Activated CD4-positive, alpha-beta T cell treated with anti-CD3 and anti-CD28 coated beads for 48 hours (primary cell): ENCODE results near the gene TMEM51.

Experiments
- DNase-seq: peaks from one replicate; pipeline ENCODE4 v3.0.0-alpha.2; 2020

Gene TMEM51

DNA sequence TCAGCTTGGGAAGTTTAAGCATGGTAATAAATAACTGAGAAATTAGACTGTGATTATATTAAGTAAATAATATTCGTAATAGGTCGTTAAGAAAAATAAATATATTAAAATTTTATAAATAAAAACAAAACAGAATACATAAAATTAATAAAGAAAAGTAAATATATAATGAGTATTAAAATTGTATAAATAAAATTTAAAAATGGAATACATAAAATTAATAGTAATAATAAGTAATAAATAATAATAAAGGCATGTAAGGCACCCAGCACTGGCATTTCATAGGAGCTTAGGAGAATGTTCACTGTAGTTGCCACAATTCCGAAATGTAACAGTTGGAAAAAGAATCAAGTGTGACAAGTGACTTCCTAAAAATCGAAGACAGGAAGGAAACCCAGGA is 47.7 kb downstream of the TMEM51 start:
- no peak for DNase-seq

DNA sequence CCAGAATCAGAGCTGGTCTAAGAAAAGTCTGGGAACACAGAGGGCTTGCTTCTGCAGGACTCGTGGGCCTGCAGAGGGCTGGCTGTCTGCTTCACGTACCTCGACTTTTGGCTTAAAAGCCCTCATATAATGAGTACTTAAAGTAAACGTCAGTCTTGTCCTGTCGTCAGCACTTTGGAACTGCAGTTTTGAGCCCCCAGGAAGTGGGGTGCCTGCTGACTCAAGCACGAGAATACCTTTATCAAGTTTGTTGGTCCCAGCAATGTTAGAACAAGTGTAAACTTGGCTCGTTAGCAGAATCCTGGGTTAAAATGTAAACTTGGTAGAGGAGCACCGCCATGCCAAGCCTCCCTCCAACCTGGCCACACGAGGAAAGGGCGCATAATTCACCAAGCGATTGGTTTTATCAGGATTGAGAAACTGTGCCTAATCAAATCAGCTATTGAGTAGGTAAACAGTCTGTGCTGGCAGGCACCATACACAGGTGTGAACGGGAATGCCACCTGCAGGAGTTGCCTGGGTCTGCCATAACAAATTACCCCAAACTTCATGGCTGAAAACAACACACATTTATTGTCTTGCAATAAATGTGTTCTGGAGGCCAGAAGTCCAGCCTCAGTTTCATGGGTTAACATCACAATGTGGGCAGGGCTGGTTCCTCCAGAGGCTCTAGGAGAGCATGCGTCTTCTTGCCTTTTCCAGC is 48.5 kb downstream of the TMEM51 start:
- no peak for DNase-seq

DNA sequence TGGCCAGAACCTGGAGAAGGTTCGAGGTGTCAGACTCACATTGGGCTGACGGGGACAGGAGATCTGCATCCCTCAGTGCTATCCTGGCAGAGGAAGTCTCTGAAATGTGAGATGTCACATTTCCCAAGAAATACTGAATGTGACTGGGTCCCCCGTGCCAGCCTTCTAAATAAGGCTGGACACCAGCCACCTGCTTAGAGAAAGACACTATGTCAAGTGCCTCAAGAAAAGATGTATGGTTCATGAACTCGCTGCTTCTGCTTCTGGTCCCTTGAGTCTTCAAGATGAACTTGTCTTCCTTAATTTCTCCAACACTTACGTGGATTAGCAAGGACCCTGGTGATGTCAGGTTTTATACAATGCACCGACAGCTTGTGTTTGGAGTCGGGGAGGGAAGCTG is 51.4 kb downstream of the TMEM51 start:
- no peak for DNase-seq

DNA sequence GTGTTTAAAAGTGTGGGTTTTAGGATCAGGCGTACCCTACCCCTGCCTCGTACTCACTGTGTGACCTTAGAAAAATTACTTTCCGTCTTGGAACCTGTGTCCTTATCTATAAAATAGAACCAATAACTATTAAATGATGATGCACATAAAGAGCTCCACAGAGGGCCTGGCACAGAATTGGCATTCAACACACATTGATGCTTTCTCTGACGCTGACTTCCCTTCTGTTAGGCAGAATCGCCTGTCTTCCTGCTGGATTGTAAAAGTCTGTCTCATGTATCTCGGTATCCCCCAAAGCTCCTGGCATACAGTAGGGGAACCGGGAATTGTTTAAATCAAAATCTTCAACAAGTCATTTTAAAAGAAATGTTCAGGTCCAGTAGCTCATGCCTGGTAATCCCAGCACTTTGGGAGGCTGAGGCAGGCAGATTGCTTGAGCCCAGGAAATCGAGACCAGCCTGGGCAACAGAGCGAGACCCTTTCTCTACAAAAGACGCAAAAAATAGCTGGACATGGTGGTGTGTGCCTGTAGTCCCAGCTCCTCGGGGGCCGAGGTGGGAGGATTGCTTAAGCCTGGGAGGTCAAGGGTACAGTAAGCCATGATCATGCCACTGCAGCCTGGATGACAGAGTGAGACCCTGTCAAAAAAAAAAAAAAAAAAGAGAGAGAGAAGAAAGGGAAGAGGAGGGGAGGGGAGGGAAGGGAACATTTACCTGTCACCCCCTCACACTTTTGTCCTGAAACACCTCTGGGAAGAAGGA is 52.2 kb downstream of the TMEM51 start:
- DNase-seq = no peak

DNA sequence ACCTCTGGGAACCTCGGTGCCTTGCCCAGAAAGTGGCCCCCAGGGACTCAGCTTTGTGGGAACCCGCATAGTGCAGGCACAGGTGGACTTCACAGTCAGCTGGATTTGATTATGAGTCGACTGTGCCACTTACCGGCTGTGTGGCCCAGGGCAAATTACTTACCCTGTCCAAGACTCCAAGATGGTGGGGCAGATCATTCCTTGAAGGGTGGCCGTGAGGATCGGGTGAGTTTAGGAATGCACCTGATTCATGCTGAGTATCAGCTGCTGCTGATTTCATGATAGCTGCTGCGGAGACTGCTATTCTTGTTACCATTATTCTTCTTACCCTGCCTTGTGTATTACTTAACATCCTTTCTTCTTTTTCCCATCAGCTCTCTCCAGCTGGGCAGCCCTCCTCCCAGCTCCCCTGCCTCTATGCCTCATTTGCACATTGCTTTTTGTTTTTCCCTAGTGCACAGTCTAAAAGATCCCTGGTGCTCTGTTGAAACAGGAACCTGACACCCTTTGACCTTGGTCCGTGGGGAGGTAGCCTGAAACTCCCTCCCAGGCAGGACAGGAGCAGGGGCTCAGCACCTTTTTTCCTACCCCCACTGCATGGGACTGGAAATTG is 53.0 kb downstream of the TMEM51 start:
- no peak for DNase-seq

DNA sequence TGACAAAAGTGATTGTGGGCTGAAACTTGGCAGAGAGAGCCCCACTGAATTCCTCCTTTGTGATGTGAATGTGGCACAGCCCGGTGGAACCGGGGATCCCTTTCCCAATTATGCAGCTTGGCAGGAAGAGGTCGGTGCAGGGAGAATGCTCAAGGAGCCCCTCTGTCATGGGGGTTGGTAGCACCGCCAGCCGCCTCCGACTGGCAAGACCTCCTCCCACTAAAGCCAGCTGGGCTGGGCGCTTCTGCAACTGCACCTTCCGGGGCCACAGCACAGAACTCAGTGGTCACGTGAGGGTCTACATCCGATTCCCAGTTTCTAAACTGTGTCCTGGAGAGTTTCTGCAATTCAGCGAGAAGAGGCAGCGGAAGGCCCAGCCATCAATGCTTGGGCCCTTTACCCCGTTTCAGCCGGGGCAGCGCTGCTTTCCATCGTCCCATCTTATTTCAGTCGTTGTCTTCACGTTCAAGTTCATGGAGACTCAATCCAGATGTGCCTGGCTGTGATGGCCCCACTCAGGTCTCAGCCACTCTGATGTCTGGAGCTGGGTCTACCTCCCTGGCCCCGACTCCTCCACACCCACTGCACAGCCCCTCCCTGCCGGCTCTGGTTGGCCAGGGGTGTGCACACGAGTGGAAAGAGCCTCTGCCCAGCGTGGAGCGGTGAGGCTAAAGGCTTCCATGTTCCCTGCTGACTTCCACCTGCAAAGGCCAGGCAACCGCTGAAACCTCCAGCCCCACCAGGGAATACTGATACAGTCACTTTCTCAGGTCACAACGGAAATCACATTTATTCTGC is 53.7 kb downstream of the TMEM51 start:
- no peak for DNase-seq

DNA sequence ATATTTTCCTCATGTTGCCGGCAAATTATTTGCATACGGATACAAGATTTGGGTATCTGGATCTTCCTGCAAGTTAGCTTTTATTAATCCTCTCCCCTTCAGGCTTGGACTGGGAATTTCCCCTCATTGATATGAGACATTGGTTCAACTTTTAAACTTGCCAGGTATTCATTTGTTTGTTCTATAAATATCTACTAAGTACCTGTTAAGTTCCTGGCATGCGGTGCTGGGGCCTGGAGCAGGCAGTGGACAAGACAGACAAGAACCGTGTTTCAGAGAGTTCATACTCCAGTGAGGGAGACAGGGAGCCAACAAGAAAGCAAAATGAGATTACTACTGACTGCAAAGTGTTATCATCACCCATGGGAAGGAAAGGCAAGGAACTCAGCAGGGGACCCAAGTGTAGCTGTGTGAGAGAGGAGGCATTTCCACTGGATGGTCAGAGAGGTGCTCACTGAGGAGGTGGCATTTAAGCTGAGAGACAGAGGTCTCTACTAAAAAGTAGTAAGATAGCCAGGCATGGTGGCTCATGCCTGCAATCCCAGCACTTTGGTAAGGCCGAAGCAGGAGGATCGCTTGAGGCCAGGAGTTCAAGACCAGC is 54.4 kb downstream of the TMEM51 start:
- DNase-seq = no peak

DNA sequence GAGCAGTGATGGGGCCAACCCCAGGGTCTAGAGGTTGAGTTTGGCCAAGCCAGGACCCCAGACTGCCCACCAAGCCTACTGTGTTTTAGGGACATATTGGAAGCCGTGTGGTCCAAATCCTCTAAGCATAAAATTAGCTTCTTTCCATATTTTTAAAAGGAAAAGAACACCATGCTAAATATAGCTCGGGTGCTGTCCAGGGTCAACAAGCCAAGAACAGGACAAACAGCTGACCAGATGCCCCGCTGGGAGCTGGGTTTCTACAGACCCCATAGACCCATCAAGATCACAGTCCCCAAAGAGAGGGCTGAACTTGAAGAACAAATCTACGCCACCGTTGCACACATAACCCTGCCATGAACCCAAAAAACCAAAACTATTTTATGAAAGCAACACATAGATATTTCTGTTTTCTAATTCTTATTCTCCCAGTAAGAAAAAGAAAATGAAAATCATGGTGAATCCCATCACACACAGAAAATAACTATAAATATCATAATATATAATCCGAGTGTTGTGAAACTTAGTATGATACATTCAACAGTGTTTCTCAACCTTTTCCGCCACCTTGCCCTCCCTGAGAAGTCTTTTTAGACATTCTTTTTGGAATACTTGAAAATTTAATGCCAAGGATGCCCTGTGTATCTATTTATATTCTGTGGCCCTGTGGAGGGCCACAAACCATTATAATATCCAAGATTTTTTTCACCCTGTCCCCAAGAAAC is 57.3 kb downstream of the TMEM51 start:
- DNase-seq = no peak

DNA sequence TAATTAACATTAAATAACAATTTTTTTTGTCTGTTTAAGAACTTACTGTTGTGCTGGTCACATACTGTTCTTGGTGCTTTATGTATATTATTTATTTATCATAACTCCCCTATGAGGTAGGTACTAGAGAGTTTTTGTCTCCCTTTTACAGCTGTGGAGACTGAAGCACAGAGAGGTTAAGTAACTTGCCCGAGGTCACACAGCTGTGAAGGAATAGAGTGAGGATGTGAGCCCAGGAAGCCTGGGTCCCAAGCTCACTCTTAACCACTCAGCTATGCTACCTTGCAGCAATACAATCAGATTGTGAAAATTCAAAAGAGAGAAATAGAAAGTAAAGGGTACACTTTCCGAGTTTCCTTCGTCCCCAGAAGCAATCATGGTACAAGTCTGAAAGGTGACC is 57.9 kb downstream of the TMEM51 start:
- no peak for DNase-seq

DNA sequence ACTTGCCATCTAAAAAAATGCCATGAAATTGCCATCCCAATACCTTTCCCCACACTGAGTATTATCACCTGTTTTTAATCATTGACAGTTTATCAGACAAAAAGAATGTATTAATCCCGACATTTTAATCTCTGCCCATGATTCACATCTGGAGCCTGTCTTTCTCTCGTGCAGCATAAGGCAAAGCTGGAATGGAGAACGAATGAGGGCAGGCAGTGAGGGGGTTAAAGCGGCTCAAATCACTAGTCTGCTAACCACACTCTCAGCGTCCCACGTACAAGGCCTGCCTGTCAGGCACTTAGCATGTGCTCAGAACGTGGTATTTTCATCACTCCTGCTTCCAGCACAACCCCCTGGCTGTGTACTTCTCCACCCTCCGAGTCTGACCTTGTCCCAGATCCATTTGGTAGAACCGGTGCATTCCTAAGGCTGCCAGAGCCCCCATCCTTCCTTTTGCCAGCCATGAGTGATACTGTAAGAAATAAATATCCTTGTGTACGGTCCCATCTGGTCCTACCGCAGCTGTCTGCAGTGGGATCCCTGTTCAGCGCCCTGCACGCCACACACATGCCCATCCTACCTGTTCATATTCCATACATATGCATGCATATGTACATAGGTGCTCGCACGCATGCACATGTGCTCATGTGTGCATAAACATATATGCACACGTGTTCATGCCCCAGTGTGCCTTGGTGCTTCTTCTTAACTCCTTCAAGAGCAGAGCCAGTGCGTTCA is 58.8 kb downstream of the TMEM51 start:
- DNase-seq = no peak

DNA sequence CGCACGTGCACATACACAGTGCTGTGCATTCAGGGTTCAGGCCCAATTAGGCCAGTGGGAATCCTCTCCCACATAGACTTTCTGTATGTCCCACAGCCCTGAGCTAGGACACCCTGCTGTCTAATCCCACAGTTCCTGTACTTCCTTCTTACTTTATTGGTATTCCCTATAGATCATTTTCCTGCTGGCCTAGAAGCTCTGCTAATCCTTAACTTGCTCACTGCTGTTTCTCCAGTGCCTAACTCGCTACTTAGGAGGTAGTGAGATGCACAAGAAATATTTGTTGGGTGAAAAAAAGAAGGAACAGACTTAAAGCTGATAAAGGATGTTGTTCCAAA is 59.4 kb downstream of the TMEM51 start:
- DNase-seq = no peak

DNA sequence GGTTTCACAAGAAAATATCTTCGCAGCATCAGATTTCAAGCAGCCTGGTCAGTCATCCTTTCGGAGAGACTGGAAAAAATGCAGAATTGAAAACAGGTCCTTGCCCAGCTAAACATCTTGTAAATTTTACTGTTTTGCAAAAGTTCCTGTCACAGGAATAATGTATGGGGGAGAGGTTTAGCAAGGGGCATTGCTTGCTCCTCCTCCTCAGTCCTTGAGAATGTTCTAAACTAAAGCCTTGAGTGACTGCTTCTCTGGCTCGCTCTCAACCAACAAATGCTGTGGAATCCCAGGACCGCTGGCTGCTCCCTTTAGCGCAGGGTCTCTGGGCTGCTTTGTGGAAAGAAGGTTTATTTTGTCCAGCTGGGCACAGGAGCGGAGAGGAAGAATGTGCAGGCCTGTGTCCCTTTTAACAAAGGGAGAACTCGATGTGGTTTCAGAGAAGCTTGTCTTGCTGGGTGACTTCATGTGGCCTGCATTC is 59.8 kb downstream of the TMEM51 start:
- no peak for DNase-seq

DNA sequence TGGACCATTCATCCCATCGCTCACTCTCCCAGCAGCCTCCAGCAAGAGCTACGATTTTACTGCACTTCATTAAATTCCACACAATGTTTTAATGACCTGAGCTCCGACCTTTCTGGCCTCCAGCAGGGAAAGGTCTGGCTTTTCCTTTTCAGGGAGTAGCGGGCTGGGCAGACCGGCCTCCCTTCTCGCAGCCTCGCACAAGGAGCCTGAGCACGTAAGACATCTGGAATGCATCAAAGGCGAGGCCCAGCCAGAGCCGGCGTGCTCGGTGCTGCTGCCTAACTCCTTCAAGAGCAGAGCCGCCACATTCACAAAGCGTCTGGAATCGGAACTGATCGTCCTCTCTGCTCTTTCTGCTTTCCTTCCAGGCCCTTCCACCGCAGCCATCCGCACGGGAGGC is 61.0 kb downstream of the TMEM51 start:
- DNase-seq = no peak

DNA sequence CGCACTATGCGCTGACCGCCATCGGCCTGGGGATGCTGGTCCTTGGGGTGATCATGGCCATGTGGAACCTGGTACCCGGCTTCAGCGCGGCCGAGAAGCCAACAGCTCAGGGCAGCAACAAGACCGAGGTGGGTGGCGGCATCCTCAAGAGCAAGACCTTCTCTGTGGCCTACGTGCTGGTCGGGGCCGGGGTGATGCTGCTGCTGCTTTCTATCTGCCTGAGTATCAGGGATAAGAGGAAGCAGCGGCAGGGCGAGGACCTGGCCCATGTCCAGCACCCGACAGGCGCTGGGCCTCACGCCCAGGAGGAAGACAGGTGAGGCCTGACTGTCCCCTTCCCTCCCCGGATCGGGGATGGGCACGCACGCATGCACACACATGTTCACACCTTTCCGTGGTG is 61.6 kb downstream of the TMEM51 start:
- no peak for DNase-seq

DNA sequence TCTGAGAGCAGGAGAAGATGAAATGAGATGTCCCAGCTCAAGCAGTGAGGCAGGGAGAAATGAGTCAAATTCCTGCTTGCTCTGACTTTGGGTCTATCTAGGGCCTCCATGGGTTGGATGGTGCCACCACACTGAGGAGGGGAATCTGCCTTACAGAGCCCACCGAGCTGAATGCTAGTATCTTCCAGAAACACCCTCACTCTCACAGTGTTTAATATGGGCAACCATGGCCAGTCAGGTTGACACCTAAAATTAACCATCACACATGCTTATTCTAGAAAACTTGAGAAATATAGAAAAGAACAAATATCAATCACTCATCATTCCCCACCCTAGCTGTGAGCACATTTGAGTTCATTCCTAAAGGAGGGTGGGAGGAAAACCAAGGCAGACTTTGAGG is 64.1 kb downstream of the TMEM51 start:
- no peak for DNase-seq

DNA sequence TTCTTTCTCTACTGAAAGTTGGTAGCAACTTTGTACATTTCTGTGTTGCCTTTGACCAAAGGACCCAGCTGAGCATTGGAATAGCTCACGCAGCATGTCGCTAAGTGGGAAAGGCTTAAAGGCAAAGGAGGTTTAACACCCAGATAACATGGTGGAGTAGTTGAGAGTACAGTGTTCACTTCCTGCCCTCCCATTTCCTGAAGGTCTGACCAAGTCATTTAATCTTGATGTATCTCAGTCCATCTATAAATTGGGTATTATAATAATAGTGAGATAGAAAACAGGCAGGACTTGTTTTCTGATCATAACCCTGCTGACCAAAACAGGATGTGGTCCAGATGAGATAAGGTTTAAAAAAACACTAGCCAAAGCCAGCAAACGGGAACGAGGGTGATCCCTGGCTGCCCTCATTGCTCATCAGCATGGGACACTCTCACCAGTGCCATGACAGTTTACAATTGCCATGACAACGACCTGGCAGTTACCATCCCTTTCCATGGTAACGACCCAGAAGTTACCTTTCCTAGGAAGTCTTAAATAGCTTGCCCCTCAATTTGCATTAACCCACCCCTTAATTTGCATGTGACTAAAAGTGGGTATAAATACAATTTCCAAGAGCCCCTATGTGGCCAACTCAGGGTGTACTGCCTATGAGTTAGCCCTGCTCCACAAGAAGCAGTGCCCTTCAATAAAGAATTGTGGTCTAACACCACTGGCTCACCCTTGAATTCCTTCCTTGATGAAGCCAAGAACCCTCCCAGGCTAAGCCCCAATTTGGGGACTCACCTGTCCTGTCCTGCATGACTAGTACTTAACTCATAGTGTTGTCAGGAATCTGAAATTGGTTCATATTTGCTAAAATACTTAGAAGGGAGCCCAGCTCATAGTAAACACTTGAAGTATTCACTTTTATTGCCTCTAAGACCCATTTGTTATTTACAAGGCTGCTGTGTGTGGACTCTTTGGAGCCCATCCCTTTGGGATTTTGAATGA is 65.0 kb downstream of the TMEM51 start:
- DNase-seq = no peak

DNA sequence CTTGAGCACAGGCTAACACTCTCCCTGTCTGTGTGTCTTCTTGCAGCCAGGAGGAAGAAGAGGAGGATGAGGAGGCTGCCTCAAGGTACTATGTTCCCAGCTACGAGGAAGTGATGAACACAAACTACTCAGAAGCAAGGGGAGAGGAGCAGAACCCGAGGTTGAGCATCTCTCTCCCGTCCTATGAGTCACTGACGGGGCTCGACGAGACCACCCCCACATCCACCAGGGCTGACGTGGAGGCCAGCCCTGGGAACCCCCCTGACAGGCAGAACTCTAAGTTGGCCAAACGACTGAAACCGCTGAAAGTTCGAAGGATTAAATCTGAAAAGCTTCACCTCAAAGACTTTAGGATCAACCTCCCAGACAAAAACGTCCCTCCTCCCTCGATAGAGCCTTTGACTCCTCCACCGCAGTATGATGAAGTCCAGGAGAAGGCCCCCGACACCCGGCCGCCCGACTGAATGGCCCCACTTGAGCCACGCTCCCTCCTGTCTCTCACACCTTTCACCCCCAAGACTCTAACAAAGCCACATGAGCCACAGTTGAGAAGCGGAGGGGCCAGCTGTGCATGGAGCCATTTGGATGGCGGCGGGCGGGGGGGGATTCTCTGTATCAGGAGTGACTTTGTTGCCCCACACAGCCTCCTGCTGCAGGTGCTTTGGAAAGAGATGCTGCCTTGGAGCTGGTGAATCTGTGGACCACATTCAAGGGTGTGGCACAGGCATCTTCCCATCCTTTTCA is 65.9 kb downstream of the TMEM51 start:
- no peak for DNase-seq

DNA sequence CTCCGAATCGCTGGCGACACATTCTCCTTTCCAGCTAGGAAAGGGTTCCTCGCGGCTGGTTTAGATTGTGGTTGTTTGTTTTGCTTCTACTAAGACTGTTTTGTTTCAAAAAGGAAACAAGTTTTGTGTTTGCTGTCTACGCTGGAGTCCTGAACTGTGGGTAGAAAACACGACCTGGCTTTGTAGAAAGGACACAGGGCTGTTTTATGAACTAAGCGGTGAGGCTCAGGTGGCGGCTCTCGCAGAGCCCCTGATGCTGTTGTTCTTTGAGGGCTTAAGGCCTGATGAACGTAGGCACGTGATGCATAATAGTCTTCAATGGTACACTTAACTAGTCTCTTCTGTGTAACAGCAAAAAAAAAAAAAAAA is 66.5 kb downstream of the TMEM51 start:
- no peak for DNase-seq

DNA sequence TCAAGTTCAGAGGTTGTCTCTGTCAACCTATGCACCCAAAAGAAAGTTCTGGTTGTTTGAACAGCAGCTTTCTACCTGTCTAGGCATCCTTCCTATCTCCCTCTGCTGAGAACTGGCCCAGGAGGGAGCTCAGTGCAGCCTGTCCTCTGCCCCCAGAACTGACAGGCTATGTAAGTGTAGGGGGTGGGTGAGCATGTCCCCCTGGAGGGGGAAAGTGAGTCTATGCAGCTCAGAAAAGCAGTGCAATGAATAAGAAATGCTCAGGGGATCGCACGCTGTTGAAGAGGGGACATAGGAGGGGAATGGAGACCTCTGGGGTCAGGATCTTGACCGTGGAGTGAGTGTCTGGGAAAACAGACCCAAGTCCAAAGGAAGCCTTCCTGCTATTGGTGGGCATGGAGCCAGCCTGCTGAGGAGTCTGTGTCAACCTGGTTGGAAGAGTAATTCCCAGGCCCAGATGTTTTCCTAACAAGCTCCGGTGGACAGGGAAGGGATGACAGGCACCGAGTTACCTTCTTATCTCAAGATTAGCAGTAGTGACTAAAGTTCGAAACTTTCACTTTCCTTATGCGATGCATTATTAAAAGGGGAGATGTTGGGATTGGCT is 67.4 kb downstream of the TMEM51 start:
- DNase-seq = no peak
